ENCODE results near the gene MICAL3. TPM values are rescaled to one million over a fixed set of nuclear protein-coding genes. Genes with fewer than 3 reads are reported as not detected.

MICAL3 gene
- polyA plus RNA-seq, 1 of the 3 experiments (the other 2 are of a cell fraction) = 83.1 TPM

DNA sequence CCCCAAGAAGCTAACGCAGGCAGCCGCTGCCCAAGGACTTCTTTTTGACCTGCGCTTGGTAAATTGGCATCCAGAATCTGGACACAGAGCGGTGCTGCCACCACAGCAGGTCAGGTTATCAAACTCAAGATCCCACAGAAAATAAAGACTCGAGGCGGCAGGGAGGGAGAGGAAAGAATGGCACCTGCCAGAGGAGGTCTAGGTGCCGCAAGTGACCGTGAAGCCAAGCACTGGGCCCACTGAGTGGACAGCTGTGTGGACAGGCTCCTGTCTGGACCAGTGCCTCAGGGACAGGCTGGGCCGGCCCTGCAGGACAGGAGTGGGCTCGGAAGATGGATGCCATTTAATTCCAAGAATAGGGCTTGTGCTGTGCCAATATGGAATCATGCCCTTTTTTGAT is 277.4 kb downstream of the MICAL3 start:
- ChIA-PET CTCF (interaction anchor here (2.5 kb wide), 1 partner anchor 329 kb away, joined by 9 read pairs; no protein-coding TSS in a partner anchor), POLR2A (no interaction called here)
- peaks cover 0 to 7% of the 10 kb centered on the region in 2 experiments for H3K36me3 ChIP-seq (replicated peaks in 1 of 2; ENCODE audit: control insufficient read depth in 1 of 2, insufficient read depth in 2 of 2, low read length in 1 of 2)
- TF ChIP-seq NRF1 (IDR thresholded peaks at IDR 0.05; ENCODE audit: low read depth, low read length) (no peak), CHD2 (IDR thresholded peaks at IDR 0.05; ENCODE audit: low read length, partially characterized antibody) (no peak), EZH2phosphoT487 (IDR thresholded peaks at IDR 0.05; ENCODE audit: borderline replicate concordance, low read depth) (no peak), JUND (IDR thresholded peaks at IDR 0.05) (no peak), TAF1 (IDR thresholded peaks at IDR 0.05; ENCODE audit: borderline replicate concordance, low read depth, low read length) (no peak), NFIC (IDR thresholded peaks at IDR 0.05; ENCODE audit: borderline replicate concordance) (no peak), GATA2 (CRISPR knock-in tag; IDR thresholded peaks at IDR 0.05) (no peak), YY1 (IDR thresholded peaks at IDR 0.05; ENCODE audit: low read depth) (no peak)
- DNase-seq = no peak
- no peak overlapping the region for H3K4me3 ChIP-seq (ENCODE audit: low read depth in 2 of 2, low read length in 1 of 2)
- no peak overlapping the region for H3K4me2 ChIP-seq
- H3F3A ChIP-seq (replicated peaks; ENCODE audit: insufficient read depth) = no peaks in the 10 kb centered on the region
- no peaks in the 10 kb centered on the region for H3K9me3 ChIP-seq
- H3K27me3 ChIP-seq (ENCODE audit: insufficient read depth) = no peaks in the 10 kb centered on the region
- H3K9me2 ChIP-seq = no peaks in the 10 kb centered on the region
- 94% methylated on average over 8 of the region's 10 CpGs for WGBS (ENCODE audit: low lambda C conversion rate)
- peaks cover 0 to 2% of the 10 kb centered on the region in 2 experiments; a peak in 1 of 4 replicates for H3K4me1 ChIP-seq (ENCODE audit: control insufficient read depth in 1 of 2, insufficient read depth in 2 of 2, low read depth in 1 of 2, low read length in 1 of 2)
- no peak overlapping the region for H3K27ac ChIP-seq (ENCODE audit: low read depth in 2 of 2, low read length in 1 of 2)
- H3K9ac ChIP-seq = no peak overlapping the region
- no peak overlapping the region for H2AFZ ChIP-seq (ENCODE audit: low read depth)
- no peaks in the 10 kb centered on the region for H3K79me2 ChIP-seq (ENCODE audit: insufficient read depth)
- no peaks in the 10 kb centered on the region for H4K20me1 ChIP-seq (ENCODE audit: insufficient read depth)

GRCh38 chr22:17744430-17744829 is 279.9 kb downstream of the MICAL3 start:
- ChIA-PET POLR2A (interaction anchor here (1.0 kb wide), 1 partner anchor 28 kb away, joined by 5 read pairs; no protein-coding TSS in a partner anchor), CTCF (interaction anchor here (0.7 to 6.0 kb wide), 9 partner anchors 11 to 332 kb away, joined by 3 to 62 read pairs (median 6); partner anchors contain the start of genes BID and PEX26)
- TF ChIP-seq RAD21 (IDR thresholded peaks at IDR 0.05; ENCODE audit: low read length) (no peak), FOXJ3 (CRISPR knock-in tag; IDR thresholded peaks at IDR 0.05) (no peak)
- TF ChIP-seq, protein P1, sequence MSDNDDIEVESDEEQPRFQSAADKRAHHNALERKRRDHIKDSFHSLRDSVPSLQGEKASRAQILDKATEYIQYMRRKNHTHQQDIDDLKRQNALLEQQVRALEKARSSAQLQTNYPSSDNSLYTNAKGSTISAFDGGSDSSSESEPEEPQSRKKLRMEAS (IDR thresholded peaks at IDR 0.05; ENCODE audit: low read depth) = no peak
- TF ChIP-seq, protein P2, sequence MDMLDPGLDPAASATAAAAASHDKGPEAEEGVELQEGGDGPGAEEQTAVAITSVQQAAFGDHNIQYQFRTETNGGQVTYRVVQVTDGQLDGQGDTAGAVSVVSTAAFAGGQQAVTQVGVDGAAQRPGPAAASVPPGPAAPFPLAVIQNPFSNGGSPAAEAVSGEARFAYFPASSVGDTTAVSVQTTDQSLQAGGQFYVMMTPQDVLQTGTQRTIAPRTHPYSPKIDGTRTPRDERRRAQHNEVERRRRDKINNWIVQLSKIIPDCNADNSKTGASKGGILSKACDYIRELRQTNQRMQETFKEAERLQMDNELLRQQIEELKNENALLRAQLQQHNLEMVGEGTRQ (IDR thresholded peaks at IDR 0.05; ENCODE audit: borderline replicate concordance, low read depth, low read length) = no peak
- H3K27me3 ChIP-seq (ENCODE audit: insufficient read depth) = no peaks in the 10 kb centered on the region
- H3K4me3 ChIP-seq (ENCODE audit: low read depth in 2 of 2, low read length in 1 of 2) = no peak overlapping the region
- H3K9me2 ChIP-seq = no peaks in the 10 kb centered on the region
- H3K79me2 ChIP-seq (ENCODE audit: insufficient read depth) = no peaks in the 10 kb centered on the region
- H3K36me3 ChIP-seq (replicated peaks in 1 of 2; ENCODE audit: control insufficient read depth in 1 of 2, insufficient read depth in 2 of 2, low read length in 1 of 2) = peaks cover 0 to 7% of the 10 kb centered on the region in 2 experiments
- H3F3A ChIP-seq (replicated peaks; ENCODE audit: insufficient read depth) = no peaks in the 10 kb centered on the region
- no peak for DNase-seq
- H3K9ac ChIP-seq = no peak overlapping the region
- H3K9me3 ChIP-seq = no peaks in the 10 kb centered on the region
- peaks cover 0 to 2% of the 10 kb centered on the region in 2 experiments; a peak in 1 of 4 replicates for H3K4me1 ChIP-seq (ENCODE audit: control insufficient read depth in 1 of 2, insufficient read depth in 2 of 2, low read depth in 1 of 2, low read length in 1 of 2)
- no peaks in the 10 kb centered on the region for H4K20me1 ChIP-seq (ENCODE audit: insufficient read depth)
- 87% methylated on average over 7 of the region's 7 CpGs for WGBS (ENCODE audit: low lambda C conversion rate)
- H3K27ac ChIP-seq (ENCODE audit: low read depth in 2 of 2, low read length in 1 of 2) = no peak overlapping the region
- H2AFZ ChIP-seq (ENCODE audit: low read depth) = no peak overlapping the region
- H3K4me2 ChIP-seq = no peak overlapping the region
